HepG2 (cell line): ENCODE results near the gene RTBDN. TPM values are rescaled to one million over a fixed set of nuclear protein-coding genes. Genes with fewer than 3 reads are reported as not detected.

ENCODE experiments used
- BRCA1 ChIP-seq: sonication (generic); formaldehyde crosslinking; IDR thresholded peaks from 2 replicates; pipeline ENCODE4 v1.4.0; 2020; ENCODE audit warnings: missing genetic modification reagents
- HBP1 ChIP-seq: IDR thresholded peaks from 2 replicates; pipeline ENCODE4 v1.6.1; 2016; ENCODE audit warnings: low read depth, control low read depth
- HNF4G ChIP-seq, 2 experiments: sonication (generic) in 1 of 2; formaldehyde crosslinking in 1 of 2; IDR thresholded peaks; 2 replicates each; pipeline versions ENCODE4 v1.4.0 to v1.6.1; 2011 to 2020; ENCODE audit warnings: borderline replicate concordance in 2 of 2, low read depth in 2 of 2, mild to moderate bottlenecking in 2 of 2, low read length in 1 of 2, missing genetic modification reagents in 1 of 2, moderate library complexity in 1 of 2
- HOXA9 ChIP-seq: sonication (generic); formaldehyde crosslinking; IDR thresholded peaks from 2 replicates; pipeline ENCODE4 v1.8.1; 2022; ENCODE audit warnings: missing genetic modification reagents, mild to moderate bottlenecking, moderate library complexity, borderline replicate concordance
- KLF11 ChIP-seq: IDR thresholded peaks from 2 replicates; pipeline ENCODE4 v1.6.1; 2016; ENCODE audit warnings: missing compliant biosample characterization
- LBX2 ChIP-seq: sonication (generic); formaldehyde crosslinking; IDR thresholded peaks from 2 replicates; pipeline ENCODE4 v1.5.0; 2020; ENCODE audit warnings: missing genetic modification reagents, mild to moderate bottlenecking, borderline replicate concordance
- MIER2 ChIP-seq: IDR thresholded peaks from 2 replicates; pipeline ENCODE4 v1.6.1; 2016; ENCODE audit warnings: missing biosample characterization, missing genetic modification reagents
- PRPF4 ChIP-seq: fragments of 200-400 bp; formaldehyde crosslinking; IDR thresholded peaks from 2 replicates; pipeline ENCODE4 v1.6.1; 2016; ENCODE audit warnings: low read length, low read depth; ENCODE audit not compliant: poor library complexity, severe bottlenecking
- STAT6 ChIP-seq: sonication (generic); formaldehyde crosslinking; IDR thresholded peaks from 2 replicates; pipeline ENCODE4 v1.4.0; 2020; ENCODE audit warnings: missing genetic modification reagents, mild to moderate bottlenecking, borderline replicate concordance
- ZBED4 ChIP-seq: sonication (generic); formaldehyde crosslinking; IDR thresholded peaks from 2 replicates; pipeline ENCODE4 v1.4.0; 2020; ENCODE audit warnings: missing genetic modification reagents, borderline replicate concordance
- ZBTB39 ChIP-seq: sonication (generic); formaldehyde crosslinking; IDR thresholded peaks from 2 replicates; pipeline ENCODE4 v1.5.0; 2020; ENCODE audit warnings: missing genetic modification reagents
- ZNF20 ChIP-seq: sonication (generic); formaldehyde crosslinking; IDR thresholded peaks from 2 replicates; pipeline ENCODE4 v1.4.0; 2020; ENCODE audit warnings: mild to moderate bottlenecking, moderate library complexity, missing genetic modification reagents
- ZNF775 ChIP-seq: sonication (generic); formaldehyde crosslinking; IDR thresholded peaks from 2 replicates; pipeline ENCODE4 v1.4.0; 2020; ENCODE audit warnings: missing genetic modification reagents, mild to moderate bottlenecking, moderate library complexity, borderline replicate concordance
- polyA plus RNA-seq, 8 experiments: library from polyadenylated mRNA; depleted of rRNA in 3 of 8; stranded (reverse) in 7 of 8; unstranded in 1 of 8; fragments of >200 nt; fragmentation: Illumina TruSeq in 4 of 8; extraction: Trizol in 4 of 8; gene quantifications; 2 replicates each; pipeline versions ENCODE4 v1.2.1 to v1.2.3, GENCODE V29; 2011 to 2016; ENCODE audit warnings: low read depth in 4 of 8, missing spikeins in 1 of 8, mixed read lengths in 1 of 8; ENCODE audit not compliant: insufficient read depth in 1 of 8
- total RNA-seq, 5 experiments: library from RNA; depleted of rRNA; stranded (reverse); fragments of >200 nt; fragmentation: Illumina TruSeq; extraction: Trizol; gene quantifications; 2 replicates each; pipeline ENCODE4 v1.2.3, GENCODE V29; 2016; ENCODE audit warnings: low read depth in 1 of 5

Gene RTBDN
- total and polyA plus RNA-seq, 2 of the 13 experiments (the other 11 are each of a cell fraction or from before 2014, with no cell fraction given): 0.27 to 0.48 TPM

- TF ChIP-seq STAT6: no peak
- TF ChIP-seq BRCA1 (CRISPR knock-in tag): no peak
- 0 out of 2 replicates have a peak, but pooled peaks have one; percentile 44 for TF ChIP-seq ZBED4 (CRISPR knock-in tag)
- no peak for TF ChIP-seq HBP1 (CRISPR knock-in tag)
- TF ChIP-seq HOXA9 (CRISPR knock-in tag): no peak
- no peak for TF ChIP-seq PRPF4
- TF ChIP-seq ZNF20 (CRISPR knock-in tag): peak; percentile 27; the same call in 1 of the 2 replicates
- TF ChIP-seq HNF4G (IDR thresholded peaks at IDR 0.05; ENCODE audit: borderline replicate concordance, low read depth, low read length): no peak
- TF ChIP-seq HNF4G (CRISPR knock-in tag; IDR thresholded peaks at IDR 0.05; ENCODE audit: borderline replicate concordance, low read depth): no peak
- no peak for TF ChIP-seq KLF11 (CRISPR knock-in tag)
- TF ChIP-seq LBX2 (CRISPR knock-in tag): no peak; the same call in 1 of the 2 replicates
- no peak for TF ChIP-seq ZNF775 (CRISPR knock-in tag)
- no peak for TF ChIP-seq ZBTB39
- no peak for TF ChIP-seq MIER2 (CRISPR knock-in tag)
These were observed 42.1 kb downstream of the RTBDN start (continued) for GRCh38 chr19:12792051-12792852.
